ENCODE results near the gene CACNG5. TPM values are rescaled to one million over a fixed set of nuclear protein-coding genes. Genes with fewer than 3 reads are reported as not detected.

Gene CACNG5
- total RNA-seq, 1 donor from 2014 or later = not detected

- Mint-ChIP-seq H3K9me3 (ENCODE audit: unreplicated experiment) (peaks cover 9% of the 10 kb centered on the region), H3K27me3 (ENCODE audit: low read depth, unreplicated experiment) (peaks cover 24% of the 10 kb centered on the region), H3K27ac (ENCODE audit: unreplicated experiment) (no peak overlapping the region), H3K36me3 (ENCODE audit: low read depth, unreplicated experiment) (no peaks in the 10 kb centered on the region), H3K4me3 (ENCODE audit: unreplicated experiment) (no peak overlapping the region), H3K4me1 (ENCODE audit: low read depth, unreplicated experiment) (no peaks in the 10 kb centered on the region)
- H3K4me1 ChIP-seq (ENCODE audit: insufficient read depth, low read length) = no peaks in the 10 kb centered on the region
- TF ChIP-seq CTCF (IDR thresholded peaks at IDR 0.05; ENCODE audit: insufficient read depth, low read depth, low read length) = no peak
- TF ChIP-seq EZH2 (IDR thresholded peaks at IDR 0.05; ENCODE audit: insufficient read depth, low read length) = no peak
- no peaks in the 10 kb centered on the region for H3K79me2 ChIP-seq (ENCODE audit: insufficient read depth, low read length)
- DNase-seq (ENCODE audit: low read depth) = no peak
- H4K20me1 ChIP-seq (ENCODE audit: insufficient read depth, low read length) = no peaks in the 10 kb centered on the region
- no peak for FAIRE-seq
- H3K4me2 ChIP-seq (ENCODE audit: low read length) = no peak overlapping the region
- H3K9ac ChIP-seq (ENCODE audit: low read length) = no peak overlapping the region
- no peaks in the 10 kb centered on the region for H3K27me3 ChIP-seq (ENCODE audit: insufficient read depth, low read length)
- H3K27ac ChIP-seq (ENCODE audit: low read depth, low read length) = no peak overlapping the region
- H3K36me3 ChIP-seq (ENCODE audit: insufficient read depth, low read length) = no peaks in the 10 kb centered on the region
- no peak overlapping the region for H2AFZ ChIP-seq (ENCODE audit: low read depth, low read length)
- H3K9me3 ChIP-seq (ENCODE audit: insufficient read depth, low read depth, low read length) = no peaks in the 10 kb centered on the region
- H3K4me3 ChIP-seq (ENCODE audit: insufficient read depth, low read depth, low read length) = no peak overlapping the region
Measured at GRCh38 chr17:66848496-66848895, 13.6 kb downstream of the CACNG5 start.

- no peaks in the 10 kb centered on the region for H3K36me3 ChIP-seq (ENCODE audit: insufficient read depth, low read length)
- no peaks in the 10 kb centered on the region for H3K9me3 ChIP-seq (ENCODE audit: insufficient read depth, low read depth, low read length)
- Mint-ChIP-seq H3K9me3 (ENCODE audit: unreplicated experiment) (peaks cover 11% of the 10 kb centered on the region), H3K4me3 (ENCODE audit: unreplicated experiment) (no peak overlapping the region), H3K36me3 (ENCODE audit: low read depth, unreplicated experiment) (no peaks in the 10 kb centered on the region), H3K27me3 (ENCODE audit: low read depth, unreplicated experiment) (peaks cover 20% of the 10 kb centered on the region), H3K27ac (ENCODE audit: unreplicated experiment) (no peak overlapping the region), H3K4me1 (ENCODE audit: low read depth, unreplicated experiment) (no peaks in the 10 kb centered on the region)
- H3K9ac ChIP-seq (ENCODE audit: low read length) = no peak overlapping the region
- H2AFZ ChIP-seq (ENCODE audit: low read depth, low read length) = no peak overlapping the region
- H3K4me3 ChIP-seq (ENCODE audit: insufficient read depth, low read depth, low read length) = no peak overlapping the region
- no peaks in the 10 kb centered on the region for H3K79me2 ChIP-seq (ENCODE audit: insufficient read depth, low read length)
- H3K27me3 ChIP-seq (ENCODE audit: insufficient read depth, low read length) = no peaks in the 10 kb centered on the region
- DNase-seq (ENCODE audit: low read depth) (no peak), FAIRE-seq (no peak)
- H3K4me1 ChIP-seq (ENCODE audit: insufficient read depth, low read length) = no peaks in the 10 kb centered on the region
- no peaks in the 10 kb centered on the region for H4K20me1 ChIP-seq (ENCODE audit: insufficient read depth, low read length)
- TF ChIP-seq CTCF (IDR thresholded peaks at IDR 0.05; ENCODE audit: insufficient read depth, low read depth, low read length) (no peak), EZH2 (IDR thresholded peaks at IDR 0.05; ENCODE audit: insufficient read depth, low read length) (no peak)
- no peak overlapping the region for H3K4me2 ChIP-seq (ENCODE audit: low read length)
- H3K27ac ChIP-seq (ENCODE audit: low read depth, low read length) = no peak overlapping the region
Measured at GRCh38 chr17:66849032-66849655, 14.2 kb downstream of the CACNG5 start.

- H3K4me2 ChIP-seq (ENCODE audit: low read length) = no peak overlapping the region
- H3K27ac ChIP-seq (ENCODE audit: low read depth, low read length) = no peak overlapping the region
- H3K36me3 ChIP-seq (ENCODE audit: insufficient read depth, low read length) = no peaks in the 10 kb centered on the region
- H3K4me1 ChIP-seq (ENCODE audit: insufficient read depth, low read length) = no peaks in the 10 kb centered on the region
- no peaks in the 10 kb centered on the region for H3K79me2 ChIP-seq (ENCODE audit: insufficient read depth, low read length)
- no peak overlapping the region for H3K9ac ChIP-seq (ENCODE audit: low read length)
- FAIRE-seq = no peak
- peaks cover 15% of the 10 kb centered on the region for H3K9me3 Mint-ChIP-seq (ENCODE audit: unreplicated experiment)
- no peaks in the 10 kb centered on the region for H4K20me1 ChIP-seq (ENCODE audit: insufficient read depth, low read length)
- peaks cover 18% of the 10 kb centered on the region for H3K27me3 Mint-ChIP-seq (ENCODE audit: low read depth, unreplicated experiment)
- TF ChIP-seq EZH2 (IDR thresholded peaks at IDR 0.05; ENCODE audit: insufficient read depth, low read length) (no peak), CTCF (IDR thresholded peaks at IDR 0.05; ENCODE audit: insufficient read depth, low read depth, low read length) (no peak)
- H3K27ac Mint-ChIP-seq (ENCODE audit: unreplicated experiment) = no peak overlapping the region
- no peak overlapping the region for H3K4me3 Mint-ChIP-seq (ENCODE audit: unreplicated experiment)
- no peaks in the 10 kb centered on the region for H3K36me3 Mint-ChIP-seq (ENCODE audit: low read depth, unreplicated experiment)
- H2AFZ ChIP-seq (ENCODE audit: low read depth, low read length) = no peak overlapping the region
- DNase-seq (ENCODE audit: low read depth) = no peak
- no peaks in the 10 kb centered on the region for H3K9me3 ChIP-seq (ENCODE audit: insufficient read depth, low read depth, low read length)
- H3K27me3 ChIP-seq (ENCODE audit: insufficient read depth, low read length) = no peaks in the 10 kb centered on the region
- no peaks in the 10 kb centered on the region for H3K4me1 Mint-ChIP-seq (ENCODE audit: low read depth, unreplicated experiment)
- no peak overlapping the region for H3K4me3 ChIP-seq (ENCODE audit: insufficient read depth, low read depth, low read length)
Measured at GRCh38 chr17:66849851-66850580, 15.1 kb downstream of the CACNG5 start.

Data from astrocyte (in vitro differentiated cells and primary cell).